VCaP (cell line): Measurements from ENCODE around the gene DYNC1H1.

Source experiments
- H3K27ac ChIP-seq: fragments of 450-650 bp; 2 replicates; pipeline ENCODE4 v1.5.1; 2017
- CTCF ChIP-seq: fragments of 450-650 bp; conservative IDR thresholded peaks from 2 replicates; pipeline ENCODE4 v1.5.1; 2017; ENCODE audit warnings: mild to moderate bottlenecking, moderate library complexity

DYNC1H1 gene

GRCh38 chr14:101964297-101965180 lies at the start of gene DYNC1H1:
DYNC1H1 (plus strand) TSS chr14:101964573; CDS start chr14:101964692, 119 bp downstream.
- TF ChIP-seq CTCF = no peak
- H3K27ac ChIP-seq = peak within 1 kb of the TSS; percentile 96

- TF ChIP-seq CTCF = no peak
- no peak overlapping the region for H3K27ac ChIP-seq
Measured at GRCh38 chr14:101915871-101916815, 48.2 kb upstream of the DYNC1H1 start.

- H3K27ac ChIP-seq = no peak overlapping the region
- TF ChIP-seq CTCF = no peak
Measured at GRCh38 chr14:101916816-101917412, 47.5 kb upstream of the DYNC1H1 start.

- TF ChIP-seq CTCF = no peak
- no peak overlapping the region for H3K27ac ChIP-seq
Measured at GRCh38 chr14:101917413-101918017, 46.9 kb upstream of the DYNC1H1 start.

- TF ChIP-seq CTCF = no peak
Measured at GRCh38 chr14:101918065-101918989, 46.0 kb upstream of the DYNC1H1 start.

GRCh38 chr14:101920271-101920670 lies 44.1 kb upstream of the DYNC1H1 start:
- no peak for TF ChIP-seq CTCF
- H3K27ac ChIP-seq = no peak overlapping the region

More at GRCh38 chr14:101918065-101918989, 46.0 kb upstream of the DYNC1H1 start:
- no peak overlapping the region for H3K27ac ChIP-seq
